ENCODE measurements around the gene MFGE8. TPM values are rescaled to one million over a fixed set of nuclear protein-coding genes. Genes with fewer than 3 reads are reported as not detected.

The MFGE8 gene
- total RNA-seq, 2 donors from 2014 or later, result 284 to 598 TPM

DNA sequence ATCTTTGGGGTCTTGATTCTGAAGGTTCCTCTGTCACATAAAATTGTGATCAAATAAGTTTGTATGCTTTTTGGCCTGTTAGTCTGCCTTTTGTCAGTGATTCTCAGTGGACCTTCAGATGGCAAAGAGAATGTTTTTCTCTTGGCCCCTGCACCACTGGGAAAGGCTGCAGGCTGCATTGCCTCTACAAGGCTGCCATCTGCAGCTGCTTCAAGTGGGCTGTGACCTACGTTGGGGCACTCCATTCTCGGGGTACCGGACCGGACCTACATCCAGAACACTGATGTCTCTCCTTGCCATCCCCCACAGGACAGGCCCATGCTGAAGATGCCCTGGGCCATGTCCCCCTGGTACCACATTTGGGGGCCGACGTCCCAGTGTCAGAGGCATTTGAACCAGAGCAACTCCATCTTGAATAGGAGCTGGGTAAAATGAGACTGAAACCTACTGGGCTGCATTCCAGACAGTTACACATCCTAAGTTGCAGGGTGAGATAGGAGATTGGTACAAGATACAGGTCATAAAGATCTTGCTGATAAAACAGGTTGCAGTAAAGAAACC lies 37.5 kb upstream of the MFGE8 start:
- no peak overlapping the region for H3K9ac ChIP-seq (ENCODE audit: extremely low read depth, low read length, poor library complexity, severe bottlenecking)
- 91 to 95% methylated on average over 4 to 6 of the region's 6 CpGs for WGBS, 2 experiments (ENCODE audit: insufficient coverage in 1 of 2, insufficient read length in 1 of 2)
- H3K27me3 Mint-ChIP-seq (ENCODE audit: insufficient read depth), result peaks cover 15% of the 10 kb centered on the region
- no peaks in the 10 kb centered on the region for H3K27me3 ChIP-seq (ENCODE audit: control insufficient read depth, insufficient read depth, low read length, poor library complexity, severe bottlenecking)
- TF ChIP-seq CTCF (conservative IDR thresholded peaks at IDR 0.05), result no peak
- peaks cover 10% of the 10 kb centered on the region for H3K4me1 Mint-ChIP-seq
- DNase-seq, result no peak
- H3K4me1 ChIP-seq (ENCODE audit: control insufficient read depth, insufficient read depth, low read length), result no peaks in the 10 kb centered on the region
- no peak overlapping the region for H3K4me3 ChIP-seq (ENCODE audit: low read length)
- peaks cover 15% of the 10 kb centered on the region for H3K9me3 Mint-ChIP-seq
- H3K36me3 Mint-ChIP-seq (ENCODE audit: low read depth), result peaks cover 5% of the 10 kb centered on the region
- no peak overlapping the region for H3K27ac ChIP-seq (ENCODE audit: low read depth, low read length)
- no peaks in the 10 kb centered on the region for H3K36me3 ChIP-seq (ENCODE audit: control insufficient read depth, insufficient read depth, low read length)
- no peak overlapping the region for H3K27ac Mint-ChIP-seq
- peaks cover 12% of the 10 kb centered on the region for H3K9me3 ChIP-seq (ENCODE audit: control insufficient read depth, low read length)
- no peak overlapping the region for H3K4me3 Mint-ChIP-seq

DNA sequence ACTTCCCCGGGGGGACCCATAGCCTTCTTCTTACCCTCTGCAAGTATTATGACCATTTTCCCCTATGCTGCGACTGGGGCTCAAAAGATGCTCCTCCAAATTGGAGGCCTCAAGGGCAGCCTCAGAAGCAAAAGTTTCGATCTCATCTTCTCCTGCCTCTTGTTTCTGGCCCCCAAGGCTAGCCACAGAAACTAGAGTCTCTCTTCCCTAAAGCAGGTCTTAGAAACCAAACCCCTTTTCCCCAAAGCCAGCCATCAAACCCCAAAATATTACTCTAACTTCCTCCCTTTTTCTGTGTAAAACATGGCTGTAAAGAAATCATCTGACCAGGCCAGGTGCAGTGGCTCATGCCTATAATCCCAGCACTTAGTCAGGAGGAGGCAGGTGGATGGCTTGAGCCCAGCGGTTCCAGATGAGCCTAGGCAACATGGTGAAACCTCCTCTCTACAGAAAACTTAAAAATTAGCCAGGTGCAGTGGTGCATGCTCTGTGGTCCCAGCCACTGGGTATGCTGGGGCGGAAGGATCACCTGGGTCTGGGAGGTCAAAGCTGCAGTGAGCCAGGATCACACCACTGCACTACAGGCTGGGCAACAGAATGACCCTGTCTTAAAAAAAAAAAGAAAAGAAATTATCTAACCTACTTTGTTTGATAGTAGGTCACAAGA lies 36.7 kb upstream of the MFGE8 start:
- TF ChIP-seq CTCF (conservative IDR thresholded peaks at IDR 0.05), result no peak
- 92 to 98% methylated on average over 5 of the region's 5 CpGs for WGBS, 2 experiments (ENCODE audit: insufficient coverage in 1 of 2, insufficient read length in 1 of 2)
- no peak for DNase-seq
- Histone ChIP-seq H3K9me3 (ENCODE audit: control insufficient read depth, low read length) (peaks cover 12% of the 10 kb centered on the region), H3K4me3 (ENCODE audit: low read length) (no peak overlapping the region), H3K36me3 (ENCODE audit: control insufficient read depth, insufficient read depth, low read length) (no peaks in the 10 kb centered on the region), H3K27me3 (ENCODE audit: control insufficient read depth, insufficient read depth, low read length, poor library complexity, severe bottlenecking) (no peaks in the 10 kb centered on the region), H3K27ac (ENCODE audit: low read depth, low read length) (no peak overlapping the region), H3K4me1 (ENCODE audit: control insufficient read depth, insufficient read depth, low read length) (no peaks in the 10 kb centered on the region), H3K9ac (ENCODE audit: extremely low read depth, low read length, poor library complexity, severe bottlenecking) (no peak overlapping the region)
- peaks cover 10% of the 10 kb centered on the region for H3K4me1 Mint-ChIP-seq
- H3K4me3 Mint-ChIP-seq, result no peak overlapping the region
- H3K27me3 Mint-ChIP-seq (ENCODE audit: insufficient read depth), result peaks cover 15% of the 10 kb centered on the region
- peaks cover 15% of the 10 kb centered on the region for H3K9me3 Mint-ChIP-seq
- H3K27ac Mint-ChIP-seq, result no peak overlapping the region
- H3K36me3 Mint-ChIP-seq (ENCODE audit: low read depth), result peaks cover 5% of the 10 kb centered on the region

GRCh38 chr15:88940110-88940675 lies 27.0 kb upstream of the MFGE8 start:
- Histone ChIP-seq H3K36me3 (ENCODE audit: control insufficient read depth, insufficient read depth, low read length) (no peaks in the 10 kb centered on the region), H3K4me3 (ENCODE audit: low read length) (no peak overlapping the region), H3K27ac (ENCODE audit: low read depth, low read length) (no peak overlapping the region), H3K27me3 (ENCODE audit: control insufficient read depth, insufficient read depth, low read length, poor library complexity, severe bottlenecking) (no peaks in the 10 kb centered on the region), H3K9me3 (ENCODE audit: control insufficient read depth, low read length) (peaks cover 15% of the 10 kb centered on the region), H3K4me1 (ENCODE audit: control insufficient read depth, insufficient read depth, low read length) (no peaks in the 10 kb centered on the region), H3K9ac (ENCODE audit: extremely low read depth, low read length, poor library complexity, severe bottlenecking) (no peak overlapping the region)
- TF ChIP-seq CTCF (conservative IDR thresholded peaks at IDR 0.05), result no peak
- H3K9me3 Mint-ChIP-seq, result peaks cover 42% of the 10 kb centered on the region
- H3K27ac Mint-ChIP-seq, result no peak overlapping the region
- peaks cover 15% of the 10 kb centered on the region for H3K4me1 Mint-ChIP-seq
- no peak for DNase-seq
- peaks cover 2% of the 10 kb centered on the region for H3K36me3 Mint-ChIP-seq (ENCODE audit: low read depth)
- H3K4me3 Mint-ChIP-seq, result no peak overlapping the region
- WGBS, 2 experiments (ENCODE audit: insufficient coverage in 1 of 2, insufficient read length in 1 of 2), result 91 to 94% methylated on average over 3 to 4 of the region's 4 CpGs
- H3K27me3 Mint-ChIP-seq (ENCODE audit: insufficient read depth), result no peaks in the 10 kb centered on the region
